GM12878 (cell line): ENCODE data around the gene MYCN. TPM values are rescaled to one million over a fixed set of nuclear protein-coding genes. Genes with fewer than 3 reads are reported as not detected.

Experiments
- ATAC-seq: fragments of 200-7000 bp; cut with Tn5 transposase; 3 replicates; pipeline ENCODE4 v1.9.1; 2020; ENCODE audit warnings: mild to moderate bottlenecking, moderate library complexity
- BruUV-seq: library from RNA; stranded (reverse); fragments of 400-500 nt; replicated peaks from 2 replicates; lab custom pipeline; 2021; lab: Mats Ljungman, UMichigan
- CTCF ChIA-PET: fragments of 300-600 bp; sonication (Branson Sonifier 250); formaldehyde crosslinking; extraction: SDS; loops from one replicate; lab custom pipeline; 2021; ENCODE audit warnings: inconsistent platforms; lab: Yijun Ruan, JAX
- POLR2A ChIA-PET: fragments of 350-600 bp; formaldehyde crosslinking; extraction: SDS; loops from one replicate; lab custom pipeline; 2021; ENCODE audit warnings: inconsistent platforms; lab: Charles Lee
- RAD21 ChIA-PET: fragments of 300-600 bp; sonication (Branson Sonifier 250); formaldehyde crosslinking; loops from one replicate; lab custom pipeline; 2023; ENCODE audit warnings: antibody characterized with exemption; ENCODE audit not compliant: unreplicated experiment; lab: Charles Lee
- SMC1A ChIA-PET: fragments of 300-600 bp; sonication (Branson Sonifier 250); formaldehyde crosslinking; loops from one replicate; lab custom pipeline; 2023; ENCODE audit not compliant: unreplicated experiment, uncharacterized antibody; lab: Charles Lee
- DNase-seq: peaks from one replicate; pipeline ENCODE4 v3.0.0-alpha.2; 2011; ENCODE audit warnings: low read depth, low spot score
- FAIRE-seq: peaks from 3 replicates; lab custom pipeline; 2011; peaks lifted over from hg19 to GRCh38; lab: Jason Lieb, UNC
- H2AFZ ChIP-seq: 2 replicates; pipeline ENCODE4 v1.6.0; 2011; ENCODE audit warnings: low read depth, low read length, control low read depth; ENCODE audit not compliant: control insufficient read depth
- H3K27ac ChIP-seq: 2 replicates; pipeline ENCODE4 v1.5.1; 2011; ENCODE audit warnings: control low read depth; ENCODE audit not compliant: control insufficient read depth, insufficient read depth
- H3K27me3 ChIP-seq, 2 experiments: replicated peaks in 1 of 2; 2 replicates each; pipeline versions ENCODE4 v1.6.0 to v1.6.1; 2011; ENCODE audit warnings: low read length in 1 of 2; ENCODE audit not compliant: control insufficient read depth in 2 of 2, insufficient read depth in 2 of 2
- H3K36me3 ChIP-seq, 2 experiments: 2 replicates each; pipeline ENCODE4 v1.5.1; 2011; ENCODE audit warnings: low read length in 1 of 2; ENCODE audit not compliant: control insufficient read depth in 2 of 2, insufficient read depth in 2 of 2
- H3K4me1 ChIP-seq: 2 replicates; pipeline ENCODE4 v1.6.1; 2011; ENCODE audit warnings: mild to moderate bottlenecking, low read length, moderate library complexity, mixed read lengths; ENCODE audit not compliant: control insufficient read depth, insufficient read depth
- H3K4me2 ChIP-seq: 2 replicates; pipeline ENCODE4 v1.6.0; 2011; ENCODE audit warnings: control low read depth; ENCODE audit not compliant: control insufficient read depth, insufficient read depth
- H3K4me3 ChIP-seq: fragments of 200-600 bp; sonication (generic); 2 replicates; pipeline ENCODE4 v1.5.1; 2016
- H3K79me2 ChIP-seq: 2 replicates; pipeline ENCODE4 v1.6.0; 2011; ENCODE audit warnings: low read length; ENCODE audit not compliant: control insufficient read depth, insufficient read depth
- H3K9ac ChIP-seq: 2 replicates; pipeline ENCODE4 v1.8.0; 2011; ENCODE audit warnings: low read length, control low read depth, mixed read lengths; ENCODE audit not compliant: control insufficient read depth, insufficient read depth
- H3K9me3 ChIP-seq: replicated peaks from 3 replicates; pipeline ENCODE4 v1.5.1; 2011; ENCODE audit warnings: mild to moderate bottlenecking, low read length; ENCODE audit not compliant: control insufficient read depth, insufficient read depth
- H4K20me1 ChIP-seq: 2 replicates; pipeline ENCODE4 v1.6.0; 2011; ENCODE audit not compliant: control insufficient read depth, insufficient read depth
- ATF7 ChIP-seq: fragments of 450-650 bp; IDR thresholded peaks from 2 replicates; pipeline ENCODE4 v1.6.1; 2016; ENCODE audit warnings: low read depth, mild to moderate bottlenecking
- BCL11A ChIP-seq: IDR thresholded peaks from 2 replicates; pipeline ENCODE4 v1.6.1; 2011; ENCODE audit warnings: low read depth, low read length
- FOXM1 ChIP-seq: IDR thresholded peaks from 2 replicates; pipeline ENCODE4 v1.6.1; 2012; ENCODE audit warnings: low read depth, mild to moderate bottlenecking, inconsistent platforms, low read length, moderate library complexity
- MXI1 ChIP-seq: fragments of 150-350 bp; IDR thresholded peaks from 2 replicates; pipeline ENCODE4 v1.6.1; 2011; ENCODE audit warnings: low read depth, mild to moderate bottlenecking, inconsistent platforms, low read length, improper control_type of control experiment
- NFIC ChIP-seq: IDR thresholded peaks from 2 replicates; pipeline ENCODE4 v1.6.1; 2012; ENCODE audit warnings: low read depth, mild to moderate bottlenecking, inconsistent platforms, low read length, moderate library complexity
- NR2C1 ChIP-seq: fragments of 450-650 bp; IDR thresholded peaks from 2 replicates; pipeline ENCODE4 v1.6.1; 2017; ENCODE audit warnings: antibody characterized with exemption, mild to moderate bottlenecking, moderate library complexity
- PBX3 ChIP-seq: IDR thresholded peaks from 2 replicates; pipeline ENCODE4 v1.6.1; 2011; ENCODE audit warnings: mild to moderate bottlenecking, low read depth, low read length, moderate library complexity; ENCODE audit not compliant: insufficient replicate concordance
- SMC3 ChIP-seq: IDR thresholded peaks from 2 replicates; pipeline ENCODE4 v1.6.1; 2011; ENCODE audit warnings: low read length, improper control_type of control experiment, borderline replicate concordance
- TAF1 ChIP-seq: IDR thresholded peaks from 2 replicates; pipeline ENCODE4 v1.6.1; 2011; ENCODE audit warnings: mild to moderate bottlenecking, low read depth, low read length, borderline replicate concordance
- WRNIP1 ChIP-seq: IDR thresholded peaks from 2 replicates; pipeline ENCODE4 v1.6.1; 2011; ENCODE audit warnings: low read depth, low read length, improper control_type of control experiment, borderline replicate concordance
- ZNF217 ChIP-seq: fragments of 450-650 bp; IDR thresholded peaks from 2 replicates; pipeline ENCODE4 v1.6.1; 2017; ENCODE audit warnings: antibody characterized with exemption, mild to moderate bottlenecking
- ZNF274 ChIP-seq: IDR thresholded peaks from one replicate; pipeline ENCODE4 v1.8.0; 2011; ENCODE audit not compliant: insufficient read length, insufficient read depth
- ZNF384 ChIP-seq: IDR thresholded peaks from 2 replicates; pipeline ENCODE4 v1.6.1; 2012; ENCODE audit warnings: low read depth, mild to moderate bottlenecking, low read length, improper control_type of control experiment, borderline replicate concordance
- WGBS: methylation state at CpG from one replicate; pipeline ENCODE4 v1.1.6; 2016; ENCODE audit warnings: low lambda C conversion rate; ENCODE audit not compliant: insufficient replicate concordance, insufficient coverage; ENCODE audit errors: missing lambda C conversion rate; 5-methylcytosine and 5-hydroxymethylcytosine counted together
- in situ Hi-C: fragments of 300-500 bp; cut with MboI; formaldehyde crosslinking; loops from 9 replicates; pipeline ENCODE4 v1.14.3; 2018; ENCODE audit warnings: mixed read lengths
- intact Hi-C: fragments of 100-400 bp; cut with micrococcal nuclease; formaldehyde crosslinking; loops from one replicate; pipeline ENCODE4 v1.14.2; 2022; ENCODE audit not compliant: unreplicated experiment
- polyA plus RNA-seq, 11 experiments: library from polyadenylated mRNA; depleted of rRNA in 4 of 11; unstranded in 6 of 11; stranded (reverse) in 5 of 11; fragments of >200 nt; fragmentation: Nextera tagmentation in 4 of 11; fragmentation: Illumina TruSeq in 1 of 11; extraction: Ambion mirVana in 4 of 11; extraction: Trizol in 1 of 11; gene quantifications; 1 replicate in 1 of 11; 2 replicates in 10 of 11; pipeline versions ENCODE4 v1.2.1 to v1.2.3, GENCODE V29; 2011 to 2016; ENCODE audit warnings: inconsistent platforms in 2 of 11, missing spikeins in 2 of 11, low read depth in 1 of 11
- total RNA-seq, 4 experiments: library from RNA; depleted of rRNA in 3 of 4; stranded (reverse); fragments of >200 nt in 3 of 4; fragmentation: Illumina TruSeq in 1 of 4; extraction: Trizol in 1 of 4; gene quantifications; 2 replicates each; pipeline versions ENCODE4 v1.2.1 to v1.2.3, GENCODE V29; 2013 to 2021
- TF ChIP-seq, protein P1 (sequence below): IDR thresholded peaks from 2 replicates; pipeline ENCODE4 v1.6.1; 2011; ENCODE audit warnings: borderline replicate concordance, low read depth, mild to moderate bottlenecking, moderate library complexity, low read length; ENCODE audit not compliant: insufficient read depth, poor library complexity, severe bottlenecking

Gene MYCN
- total and polyA plus RNA-seq, 10 of the 15 experiments (the other 5 are each of a cell fraction or from before 2014, with no cell fraction given), result not detected

GRCh38 chr2:15899327-15899612 lies 41.1 kb upstream of the MYCN start:
- ChIA-PET CTCF (no interaction called here), POLR2A (no interaction called here)

More at GRCh38 chr2:15899327-15899612, 41.1 kb upstream of the MYCN start:
- no peak for ATAC-seq
- no peaks in the 10 kb centered on the region for H3K4me1 ChIP-seq
- H3K27ac ChIP-seq, result no peak overlapping the region
- no peak for TF ChIP-seq WRNIP1
- TF ChIP-seq MXI1, result no peak
- no peak for TF ChIP-seq TAF1
- TF ChIP-seq NFIC, result no peak
- no peak for TF ChIP-seq NR2C1
- TF ChIP-seq, protein P1, sequence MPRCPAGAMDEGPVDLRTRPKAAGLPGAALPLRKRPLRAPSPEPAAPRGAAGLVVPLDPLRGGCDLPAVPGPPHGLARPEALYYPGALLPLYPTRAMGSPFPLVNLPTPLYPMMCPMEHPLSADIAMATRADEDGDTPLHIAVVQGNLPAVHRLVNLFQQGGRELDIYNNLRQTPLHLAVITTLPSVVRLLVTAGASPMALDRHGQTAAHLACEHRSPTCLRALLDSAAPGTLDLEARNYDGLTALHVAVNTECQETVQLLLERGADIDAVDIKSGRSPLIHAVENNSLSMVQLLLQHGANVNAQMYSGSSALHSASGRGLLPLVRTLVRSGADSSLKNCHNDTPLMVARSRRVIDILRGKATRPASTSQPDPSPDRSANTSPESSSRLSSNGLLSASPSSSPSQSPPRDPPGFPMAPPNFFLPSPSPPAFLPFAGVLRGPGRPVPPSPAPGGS, result no peak
- TF ChIP-seq BCL11A, result no peak
- no peak for TF ChIP-seq ZNF274
- TF ChIP-seq SMC3, result no peak
- no peak for TF ChIP-seq ATF7
- no peak for TF ChIP-seq ZNF217
- TF ChIP-seq FOXM1, result no peak
- TF ChIP-seq PBX3, result no peak
- no peak for TF ChIP-seq ZNF384
- TF ChIP-seq, all 136 proteins: peak for 0
- Histone ChIP-seq H3K4me3 (no peak overlapping the region), H3K27me3 (no peaks in the 10 kb centered on the region), H4K20me1 (no peaks in the 10 kb centered on the region), H3K4me2 (no peak overlapping the region), H2AFZ (no peak overlapping the region), H3K79me2 (no peaks in the 10 kb centered on the region), H3K36me3 (no peaks in the 10 kb centered on the region), H3K9me3 (no peaks in the 10 kb centered on the region; the same call in 2 of the 3 replicates), H3K9ac (no peak overlapping the region)
- DNase-seq (no peak), FAIRE-seq (no peak)
- ChIA-PET RAD21 (no interaction called here), SMC1A (no interaction called here)
- in situ Hi-C loops (no loop called here), intact Hi-C loops (no loop called here)
- no TSS peak for BruUV-seq
- WGBS, result 60% methylated on average over 2 of the region's 2 CpGs
